Measurements from ENCODE around the gene FRMPD1. TPM values are rescaled to one million over a fixed set of nuclear protein-coding genes. Genes with fewer than 3 reads are reported as not detected.

Gene FRMPD1
- total and polyA plus RNA-seq, 12 donors: 0.07 to 0.78 (median 0.18) TPM; not detected in 4

- TF ChIP-seq CTCF (IDR thresholded peaks at IDR 0.05) (no peak), POLR2A (IDR thresholded peaks at IDR 0.05) (no peak)
- Histone ChIP-seq H3K27ac (no peak overlapping the region), H3K9me3 (replicated peaks in 1 of 3) (no peaks in the 10 kb centered on the region), H3K4me3 (no peak overlapping the region), H3K27me3 (peaks cover 7% of the 10 kb centered on the region), H3K36me3 (replicated peaks in 1 of 2) (no peaks in the 10 kb centered on the region), H3K4me1 (replicated peaks in 1 of 2) (no peaks in the 10 kb centered on the region)
- 72 to 91% (median 82%) methylated on average over 3 of the region's 3 CpGs for WGBS, 4 donors
- DNase-seq: no peak
- intact Hi-C loops (cut with DNase I): no loop called here
Measured at GRCh38 chr9:37705787-37706186, 55.0 kb downstream of the FRMPD1 start.

GRCh38 chr9:37706290-37706689, 55.5 kb downstream of the FRMPD1 start:
- WGBS, 4 donors: 65 to 83% (median 73%) methylated on average over 3 of the region's 3 CpGs
- DNase-seq: no peak
- Histone ChIP-seq H3K36me3 (replicated peaks in 1 of 2) (no peaks in the 10 kb centered on the region), H3K27ac (no peak overlapping the region), H3K27me3 (peaks cover 7% of the 10 kb centered on the region), H3K4me3 (no peak overlapping the region), H3K9me3 (replicated peaks in 1 of 3) (no peaks in the 10 kb centered on the region), H3K4me1 (replicated peaks in 1 of 2) (no peaks in the 10 kb centered on the region)
- TF ChIP-seq POLR2A (IDR thresholded peaks at IDR 0.05) (no peak), CTCF (IDR thresholded peaks at IDR 0.05) (no peak)
- intact Hi-C loops (cut with DNase I): no loop called here

- TF ChIP-seq CTCF (IDR thresholded peaks at IDR 0.05) (no peak), POLR2A (IDR thresholded peaks at IDR 0.05) (no peak)
- intact Hi-C loops (cut with DNase I): no loop called here
- H3K27ac ChIP-seq: no peak overlapping the region
Measured at GRCh38 chr9:37707748-37708147, 57.0 kb downstream of the FRMPD1 start.

GRCh38 chr9:37710046-37710445, 59.3 kb downstream of the FRMPD1 start:
- no peaks in the 10 kb centered on the region for H3K9me3 ChIP-seq (replicated peaks in 1 of 3)
- TF ChIP-seq CTCF (IDR thresholded peaks at IDR 0.05) (no peak), POLR2A (IDR thresholded peaks at IDR 0.05) (no peak)
- 74 to 91% (median 85%) methylated on average over 3 of the region's 3 CpGs for WGBS, 4 donors
- no peak overlapping the region for H3K4me3 ChIP-seq
- no peak overlapping the region for H3K27ac ChIP-seq
- intact Hi-C loops (cut with DNase I): no loop called here
- no peaks in the 10 kb centered on the region for H3K36me3 ChIP-seq (replicated peaks in 1 of 2)
- H3K4me1 ChIP-seq (replicated peaks in 1 of 2): no peaks in the 10 kb centered on the region
- no peak for DNase-seq
- H3K27me3 ChIP-seq: peaks cover 7% of the 10 kb centered on the region

More at GRCh38 chr9:37707748-37708147, 57.0 kb downstream of the FRMPD1 start:
- Histone ChIP-seq H3K36me3 (replicated peaks in 1 of 2) (no peaks in the 10 kb centered on the region), H3K9me3 (replicated peaks in 1 of 3) (no peaks in the 10 kb centered on the region), H3K27me3 (peaks cover 7% of the 10 kb centered on the region), H3K4me3 (no peak overlapping the region), H3K4me1 (replicated peaks in 1 of 2) (no peaks in the 10 kb centered on the region)
- WGBS, 4 donors: 75 to 82% (median 80%) methylated on average over 4 of the region's 4 CpGs
- no peak for DNase-seq

Measured in adrenal gland (tissue), 12 donors.